ENCODE data around the gene DMD. TPM values are rescaled to one million over a fixed set of nuclear protein-coding genes. Genes with fewer than 3 reads are reported as not detected.

Gene DMD
- total RNA-seq, 5 donors from 2014 or later (not counting 1 experiment from before 2014, with no cell fraction given) = 0.73 to 1.6 (median 0.88) TPM; not detected in 1

- H3K4me1 ChIP-seq (ENCODE audit: control insufficient read depth in 1 of 2, extremely low read depth in 1 of 2, insufficient read depth in 2 of 2, low read length in 2 of 2) = no peaks in the 10 kb centered on the region
- no peak overlapping the region for H3K4me3 Mint-ChIP-seq
- ChIA-PET CTCF (no interaction called here), POLR2A (no interaction called here)
- peaks cover 3 to 9% of the 10 kb centered on the region in 2 donors for H3K27me3 Mint-ChIP-seq
- no peak overlapping the region for H3K27ac Mint-ChIP-seq
- H3K27me3 ChIP-seq (replicated peaks in 1 of 2; ENCODE audit: control insufficient read depth in 2 of 2, extremely low read depth in 1 of 2, insufficient read depth in 2 of 2, low read length in 1 of 2) = no peaks in the 10 kb centered on the region
- H3K9me3 ChIP-seq = no peaks in the 10 kb centered on the region
- no peaks in the 10 kb centered on the region for H3K36me3 ChIP-seq (ENCODE audit: control insufficient read depth in 2 of 2, extremely low read depth in 1 of 2, insufficient read depth in 1 of 2, low read length in 1 of 2)
- ATAC-seq (replicated peaks in 1 of 4) (no peak), DNase-seq (no peak)
- WGBS (ENCODE audit: insufficient coverage) = no CpG with 5 or more reads among the region's 4 CpGs
- no peak overlapping the region for H3K4me3 ChIP-seq (ENCODE audit: control insufficient read depth in 1 of 2, extremely low read depth in 1 of 2, low read length in 1 of 2)
- H3K9me3 Mint-ChIP-seq = no peaks in the 10 kb centered on the region
- H3K36me3 Mint-ChIP-seq = no peaks in the 10 kb centered on the region
- no peak overlapping the region for H3K27ac ChIP-seq (ENCODE audit: low read length)
- H3K4me1 Mint-ChIP-seq = no peaks in the 10 kb centered on the region
Observed at GRCh38 chrX:31245714-31246113, 1965.6 kb downstream of the DMD start.

DNA sequence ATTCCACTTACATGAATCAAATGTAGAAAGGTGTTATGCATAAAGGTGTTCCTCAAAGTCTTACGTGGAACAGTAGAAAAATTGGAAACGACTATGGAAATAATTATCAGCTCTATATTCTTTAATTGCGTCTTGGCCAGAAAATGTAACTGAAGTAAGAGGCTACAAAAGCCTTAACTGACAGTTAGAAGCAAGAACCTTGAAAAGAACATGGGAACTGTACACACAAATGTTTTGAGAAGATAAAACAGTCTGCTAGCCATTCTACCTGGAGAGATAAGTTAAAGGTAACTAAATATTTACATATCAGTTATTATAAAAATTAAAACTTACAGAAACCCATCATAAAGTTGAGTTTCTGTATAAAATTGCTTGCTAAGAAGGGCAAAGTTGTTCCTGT lies 1967.5 kb downstream of the DMD start:
- H3K9me3 ChIP-seq = no peaks in the 10 kb centered on the region
- no peak overlapping the region for H3K4me3 Mint-ChIP-seq
- no peak for DNase-seq
- no peaks in the 10 kb centered on the region for H3K9me3 Mint-ChIP-seq
- no peak overlapping the region for H3K4me3 ChIP-seq (ENCODE audit: control insufficient read depth in 1 of 2, extremely low read depth in 1 of 2, low read length in 1 of 2)
- WGBS (ENCODE audit: insufficient coverage) = no CpG with 5 or more reads among the region's 3 CpGs
- H3K27me3 ChIP-seq (replicated peaks in 1 of 2; ENCODE audit: control insufficient read depth in 2 of 2, extremely low read depth in 1 of 2, insufficient read depth in 2 of 2, low read length in 1 of 2) = no peaks in the 10 kb centered on the region
- ChIA-PET POLR2A (no interaction called here), CTCF (no interaction called here)
- ATAC-seq (replicated peaks in 1 of 4) = no peak
- peaks cover 3 to 9% of the 10 kb centered on the region in 2 donors for H3K27me3 Mint-ChIP-seq
- no peak overlapping the region for H3K27ac Mint-ChIP-seq
- no peaks in the 10 kb centered on the region for H3K4me1 ChIP-seq (ENCODE audit: control insufficient read depth in 1 of 2, extremely low read depth in 1 of 2, insufficient read depth in 2 of 2, low read length in 2 of 2)
- no peaks in the 10 kb centered on the region for H3K4me1 Mint-ChIP-seq
- H3K27ac ChIP-seq (ENCODE audit: low read length) = no peak overlapping the region
- H3K36me3 Mint-ChIP-seq = no peaks in the 10 kb centered on the region
- no peaks in the 10 kb centered on the region for H3K36me3 ChIP-seq (ENCODE audit: control insufficient read depth in 2 of 2, extremely low read depth in 1 of 2, insufficient read depth in 1 of 2, low read length in 1 of 2)

GRCh38 chrX:31240982-31241381 lies 1970.4 kb downstream of the DMD start:
- ATAC-seq (replicated peaks in 1 of 4) (no peak), DNase-seq (no peak)
- H3K27ac Mint-ChIP-seq = no peak overlapping the region
- H3K27me3 ChIP-seq (replicated peaks in 1 of 2; ENCODE audit: control insufficient read depth in 2 of 2, extremely low read depth in 1 of 2, insufficient read depth in 2 of 2, low read length in 1 of 2) = no peaks in the 10 kb centered on the region
- no peaks in the 10 kb centered on the region for H3K9me3 ChIP-seq
- no peaks in the 10 kb centered on the region for H3K36me3 Mint-ChIP-seq
- POLR2A ChIA-PET = no interaction called here
- H3K27ac ChIP-seq (ENCODE audit: low read length) = no peak overlapping the region
- H3K9me3 Mint-ChIP-seq = no peaks in the 10 kb centered on the region
- H3K4me3 Mint-ChIP-seq = no peak overlapping the region
- no CpG with 5 or more reads among the region's 3 CpGs for WGBS (ENCODE audit: insufficient coverage)
- no peaks in the 10 kb centered on the region for H3K36me3 ChIP-seq (ENCODE audit: control insufficient read depth in 2 of 2, extremely low read depth in 1 of 2, insufficient read depth in 1 of 2, low read length in 1 of 2)
- CTCF ChIA-PET = no interaction called here
- H3K4me3 ChIP-seq (ENCODE audit: control insufficient read depth in 1 of 2, extremely low read depth in 1 of 2, low read length in 1 of 2) = no peak overlapping the region
- H3K4me1 Mint-ChIP-seq = no peaks in the 10 kb centered on the region
- H3K27me3 Mint-ChIP-seq = peaks cover 3 to 14% of the 10 kb centered on the region in 2 donors
- H3K4me1 ChIP-seq (ENCODE audit: control insufficient read depth in 1 of 2, extremely low read depth in 1 of 2, insufficient read depth in 2 of 2, low read length in 2 of 2) = no peaks in the 10 kb centered on the region

GRCh38 chrX:31237189-31237588 lies 1974.2 kb downstream of the DMD start:
- Mint-ChIP-seq H3K27ac (no peak overlapping the region), H3K9me3 (no peaks in the 10 kb centered on the region), H3K27me3 (peaks cover 3 to 21% of the 10 kb centered on the region in 2 donors), H3K36me3 (no peaks in the 10 kb centered on the region), H3K4me3 (no peak overlapping the region), H3K4me1 (no peaks in the 10 kb centered on the region)
- ChIA-PET POLR2A (no interaction called here), CTCF (no interaction called here)
- no peaks in the 10 kb centered on the region for H3K9me3 ChIP-seq
- H3K27me3 ChIP-seq (replicated peaks in 1 of 2; ENCODE audit: control insufficient read depth in 2 of 2, extremely low read depth in 1 of 2, insufficient read depth in 2 of 2, low read length in 1 of 2) = no peaks in the 10 kb centered on the region
- ATAC-seq (replicated peaks in 1 of 4) (no peak), DNase-seq (no peak)
- H3K27ac ChIP-seq (ENCODE audit: low read length) = no peak overlapping the region
- WGBS (ENCODE audit: insufficient coverage) = no CpG with 5 or more reads among the region's 1 CpG
- H3K4me1 ChIP-seq (ENCODE audit: control insufficient read depth in 1 of 2, extremely low read depth in 1 of 2, insufficient read depth in 2 of 2, low read length in 2 of 2) = no peaks in the 10 kb centered on the region
- no peak overlapping the region for H3K4me3 ChIP-seq (ENCODE audit: control insufficient read depth in 1 of 2, extremely low read depth in 1 of 2, low read length in 1 of 2)
- H3K36me3 ChIP-seq (ENCODE audit: control insufficient read depth in 2 of 2, extremely low read depth in 1 of 2, insufficient read depth in 1 of 2, low read length in 1 of 2) = no peaks in the 10 kb centered on the region

- no peaks in the 10 kb centered on the region for H3K27me3 ChIP-seq (replicated peaks in 1 of 2; ENCODE audit: control insufficient read depth in 2 of 2, extremely low read depth in 1 of 2, insufficient read depth in 2 of 2, low read length in 1 of 2)
- no peaks in the 10 kb centered on the region for H3K9me3 Mint-ChIP-seq
- H3K4me3 Mint-ChIP-seq = no peak overlapping the region
- H3K36me3 Mint-ChIP-seq = no peaks in the 10 kb centered on the region
- no peaks in the 10 kb centered on the region for H3K36me3 ChIP-seq (ENCODE audit: control insufficient read depth in 2 of 2, extremely low read depth in 1 of 2, insufficient read depth in 1 of 2, low read length in 1 of 2)
- no peaks in the 10 kb centered on the region for H3K4me1 Mint-ChIP-seq
- ChIA-PET POLR2A (no interaction called here), CTCF (no interaction called here)
- DNase-seq (no peak), ATAC-seq (replicated peaks in 1 of 4) (no peak)
- no peaks in the 10 kb centered on the region for H3K4me1 ChIP-seq (ENCODE audit: control insufficient read depth in 1 of 2, extremely low read depth in 1 of 2, insufficient read depth in 2 of 2, low read length in 2 of 2)
- no peak overlapping the region for H3K27ac Mint-ChIP-seq
- H3K4me3 ChIP-seq (ENCODE audit: control insufficient read depth in 1 of 2, extremely low read depth in 1 of 2, low read length in 1 of 2) = no peak overlapping the region
- H3K9me3 ChIP-seq = no peaks in the 10 kb centered on the region
- H3K27ac ChIP-seq (ENCODE audit: low read length) = no peak overlapping the region
- no CpG with 5 or more reads among the region's 6 CpGs for WGBS (ENCODE audit: insufficient coverage)
- peaks cover 0 to 15% of the 10 kb centered on the region in 2 donors for H3K27me3 Mint-ChIP-seq
Observed at GRCh38 chrX:31236231-31236630, 1975.1 kb downstream of the DMD start.

DNA sequence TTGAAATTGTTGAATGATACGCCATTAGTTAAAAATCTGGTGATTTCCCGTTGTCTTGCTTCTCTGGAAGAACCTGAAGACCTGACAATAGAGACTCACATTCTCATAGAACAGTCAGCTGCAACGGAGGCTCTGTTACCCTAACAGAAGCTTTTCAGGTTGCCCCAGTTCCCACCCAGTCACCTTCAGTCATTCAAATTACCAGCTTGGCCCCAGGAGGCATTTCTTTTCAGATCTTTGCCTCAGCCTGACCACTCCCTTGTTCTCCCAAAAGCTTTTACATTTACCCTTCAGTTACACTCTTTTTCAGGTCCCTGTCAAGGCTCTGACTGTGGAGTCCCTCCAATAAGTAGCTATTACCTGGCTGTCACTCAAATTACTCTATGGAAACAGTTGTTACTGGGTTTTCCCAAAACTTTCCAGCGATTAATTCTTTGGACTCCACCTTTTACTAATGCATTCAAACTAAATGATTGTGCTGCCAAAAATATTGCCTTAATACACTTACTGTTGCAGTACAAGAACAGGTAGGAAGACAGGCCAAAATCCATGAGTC lies 1977.3 kb downstream of the DMD start:
- H3K36me3 Mint-ChIP-seq = no peaks in the 10 kb centered on the region
- WGBS (ENCODE audit: insufficient coverage) = 100% methylated on average over 1 of the region's 4 CpGs
- H3K27me3 Mint-ChIP-seq = peaks cover 0 to 15% of the 10 kb centered on the region in 2 donors
- no peaks in the 10 kb centered on the region for H3K4me1 ChIP-seq (ENCODE audit: control insufficient read depth in 1 of 2, extremely low read depth in 1 of 2, insufficient read depth in 2 of 2, low read length in 2 of 2)
- ATAC-seq (replicated peaks in 1 of 4) (no peak), DNase-seq (no peak)
- ChIA-PET CTCF (no interaction called here), POLR2A (no interaction called here)
- H3K36me3 ChIP-seq (ENCODE audit: control insufficient read depth in 2 of 2, extremely low read depth in 1 of 2, insufficient read depth in 1 of 2, low read length in 1 of 2) = no peaks in the 10 kb centered on the region
- H3K9me3 ChIP-seq = no peaks in the 10 kb centered on the region
- H3K4me3 Mint-ChIP-seq = no peak overlapping the region
- no peak overlapping the region for H3K27ac ChIP-seq (ENCODE audit: low read length)
- no peak overlapping the region for H3K27ac Mint-ChIP-seq
- H3K27me3 ChIP-seq (replicated peaks in 1 of 2; ENCODE audit: control insufficient read depth in 2 of 2, extremely low read depth in 1 of 2, insufficient read depth in 2 of 2, low read length in 1 of 2) = no peaks in the 10 kb centered on the region
- no peaks in the 10 kb centered on the region for H3K9me3 Mint-ChIP-seq
- H3K4me1 Mint-ChIP-seq = no peaks in the 10 kb centered on the region
- H3K4me3 ChIP-seq (ENCODE audit: control insufficient read depth in 1 of 2, extremely low read depth in 1 of 2, low read length in 1 of 2) = no peak overlapping the region

- Histone ChIP-seq H3K36me3 (ENCODE audit: control insufficient read depth in 2 of 2, extremely low read depth in 1 of 2, insufficient read depth in 1 of 2, low read length in 1 of 2) (no peaks in the 10 kb centered on the region), H3K4me3 (ENCODE audit: control insufficient read depth in 1 of 2, extremely low read depth in 1 of 2, low read length in 1 of 2) (no peak overlapping the region), H3K4me1 (ENCODE audit: control insufficient read depth in 1 of 2, extremely low read depth in 1 of 2, insufficient read depth in 2 of 2, low read length in 2 of 2) (no peaks in the 10 kb centered on the region), H3K27me3 (replicated peaks in 1 of 2; ENCODE audit: control insufficient read depth in 2 of 2, extremely low read depth in 1 of 2, insufficient read depth in 2 of 2, low read length in 1 of 2) (no peaks in the 10 kb centered on the region), H3K27ac (ENCODE audit: low read length) (no peak overlapping the region), H3K9me3 (no peaks in the 10 kb centered on the region)
- WGBS (ENCODE audit: insufficient coverage) = no CpG with 5 or more reads among the region's 3 CpGs
- peaks cover 0 to 15% of the 10 kb centered on the region in 2 donors for H3K27me3 Mint-ChIP-seq
- DNase-seq (no peak), ATAC-seq (replicated peaks in 1 of 4) (no peak)
- no peaks in the 10 kb centered on the region for H3K4me1 Mint-ChIP-seq
- ChIA-PET POLR2A (no interaction called here), CTCF (no interaction called here)
- H3K9me3 Mint-ChIP-seq = no peaks in the 10 kb centered on the region
- no peak overlapping the region for H3K27ac Mint-ChIP-seq
- H3K36me3 Mint-ChIP-seq = no peaks in the 10 kb centered on the region
- H3K4me3 Mint-ChIP-seq = no peak overlapping the region
Observed at GRCh38 chrX:31232506-31232905, 1978.8 kb downstream of the DMD start.
